Esophagus squamous epithelium (tissue), 5 donors: ENCODE results near the gene OCA2. TPM values are rescaled to one million over a fixed set of nuclear protein-coding genes. Genes with fewer than 3 reads are reported as not detected.
"Not testable (repeated sequence)": the region's sequence is repeated elsewhere in the genome, so short reads cannot be mapped to it uniquely, and the experiment has no call there.

ENCODE experiments used
- DNase-seq: peaks from one replicate; lab custom pipeline; 2025; lab: John Stamatoyannopoulos, UW
- H3K27ac ChIP-seq, 4 donors: fragments of 200-600 bp; sonication (generic); one replicate each; pipeline ENCODE4 v1.5.1; 2016 to 2019; ENCODE audit warnings: mild to moderate bottlenecking in 1 of 4
- H3K27me3 ChIP-seq, 4 donors: fragments of 200-600 bp; sonication (generic); 1 replicate in 3 of 4; 2 replicates in 1 of 4; pipeline versions ENCODE4 v1.5.1 to v1.6.0; 2017 to 2021; ENCODE audit warnings: antibody characterized with exemption in 1 of 4
- H3K36me3 ChIP-seq, 3 donors: fragments of 200-600 bp; sonication (generic); one replicate each; pipeline ENCODE4 v1.5.1; 2016 to 2019
- H3K4me1 ChIP-seq, 3 donors: fragments of 200-600 bp; sonication (generic); one replicate each; pipeline ENCODE4 v1.5.1; 2017 to 2019
- H3K4me3 ChIP-seq, 4 donors: fragments of 200-600 bp; sonication (generic); 1 replicate in 3 of 4; 2 replicates in 1 of 4; pipeline ENCODE4 v1.5.1; 2016 to 2019; ENCODE audit warnings: mild to moderate bottlenecking in 2 of 4, moderate library complexity in 1 of 4
- H3K9me3 ChIP-seq, 3 donors: fragments of 200-600 bp; sonication (generic); one replicate each; pipeline ENCODE4 v1.5.1; 2016 to 2019
- CTCF ChIP-seq, 6 experiments: fragments of 450-650 bp in 4 of 6; fragments of 200-600 bp in 2 of 6; sonication (generic) in 2 of 6; IDR thresholded peaks; one replicate each; pipeline ENCODE4 v1.5.1; 2016 to 2019; ENCODE audit warnings: antibody characterized with exemption in 6 of 6, mild to moderate bottlenecking in 4 of 6, moderate library complexity in 4 of 6
- POLR2A ChIP-seq, 4 donors: fragments of 450-650 bp; IDR thresholded peaks; one replicate each; pipeline ENCODE4 v1.6.1; 2017; ENCODE audit warnings: antibody characterized with exemption in 4 of 4, mild to moderate bottlenecking in 4 of 4, moderate library complexity in 3 of 4
- WGBS, 2 donors: methylation state at CpG; one replicate each; pipeline ENCODE4 v1.1.5; 2018; 5-methylcytosine and 5-hydroxymethylcytosine counted together
- intact Hi-C: fragments of 100-400 bp; cut with DNase I; formaldehyde crosslinking; loops from one replicate; pipeline ENCODE4 v1.15.0; 2022
- total RNA-seq, 4 donors: library from RNA; depleted of rRNA; stranded (reverse); fragments of >200 nt; gene quantifications; one replicate each; pipeline ENCODE4 v1.1.0, GENCODE V29; 2016
- donor health status: DM: yes; HTN: yes; CAD: no.

OCA2 gene
- total RNA-seq, result 1 to 10 TPM; 1.7 to 5.5 (median 4.6) TPM

- Histone ChIP-seq H3K27me3 (peaks cover 0 to 70% (median 0%) of the 10 kb centered on the region in 4 donors), H3K36me3 (no peaks in the 10 kb centered on the region), H3K27ac (peak within 1 kb of the TSS; percentile 42 to 66 (median 53)), H3K4me1 (peaks cover 35 to 60% (median 39%) of the 10 kb centered on the region in 3 donors), H3K4me3 (peak within 1 kb of the TSS; percentile 17 to 61 (median 33)), H3K9me3 (no peaks in the 10 kb centered on the region)
- DNase-seq, result no peak
- intact Hi-C loops, result no loop called here
- TF ChIP-seq POLR2A (IDR thresholded peaks at IDR 0.05) (no peak), CTCF (IDR thresholded peaks at IDR 0.05) (peak in 1 of 6 experiments; percentile 24)
- WGBS, 2 donors, result 13 to 23% methylated on average over 3 to 9 of the region's 52 CpGs
Observed at GRCh38 chr15:28098766-28099554, at the start of gene OCA2. Gene OCA2 (minus strand): TSS chr15:28099315. CDS start chr15:28081874, 17,441 bp downstream.

DNA sequence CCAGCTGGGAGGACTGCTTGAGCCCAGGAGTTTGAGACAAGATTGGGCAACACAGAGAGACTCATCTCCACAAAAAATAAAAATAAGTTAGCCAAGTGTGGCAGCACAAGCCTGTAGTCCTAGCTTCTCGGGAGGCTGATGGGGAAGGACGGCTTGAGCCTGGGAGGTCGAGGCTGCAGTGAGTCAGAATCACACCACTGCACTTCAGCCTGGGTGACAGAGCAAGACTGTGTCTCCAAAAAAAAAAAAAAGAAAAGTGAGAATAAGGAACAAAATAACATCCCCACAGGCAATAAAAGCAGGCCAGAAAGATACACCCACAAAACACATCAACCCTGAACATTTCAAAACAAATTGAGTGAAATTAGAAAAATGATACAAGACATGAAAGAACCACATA lies 48.7 kb upstream of the OCA2 start:
- WGBS, 2 donors, result 83 to 84% methylated on average over 3 of the region's 3 CpGs
- Histone ChIP-seq H3K4me3 (no peak overlapping the region), H3K9me3 (peaks cover 0 to 14% (median 0%) of the 10 kb centered on the region in 3 donors), H3K27me3 (no peaks in the 10 kb centered on the region), H3K4me1 (no peaks in the 10 kb centered on the region), H3K27ac (no peak overlapping the region), H3K36me3 (peaks cover 0 to 68% (median 6%) of the 10 kb centered on the region in 3 donors)
- DNase-seq, result no peak
- intact Hi-C loops, result no loop called here
- TF ChIP-seq POLR2A (IDR thresholded peaks at IDR 0.05) (no peak), CTCF (IDR thresholded peaks at IDR 0.05) (no peak)

- 82 to 83% methylated on average over 4 of the region's 4 CpGs for WGBS, 2 donors
- intact Hi-C loops, H3K27ac ChIP-seq, H3K27me3 ChIP-seq, H3K4me3 ChIP-seq, H3K4me1 ChIP-seq, DNase-seq: not testable (repeated sequence)
- peaks cover 0 to 14% (median 0%) of the 10 kb centered on the region in 3 donors for H3K9me3 ChIP-seq
- H3K36me3 ChIP-seq, result peaks cover 0 to 68% (median 7%) of the 10 kb centered on the region in 3 donors
Observed at GRCh38 chr15:28145419-28145818, 46.3 kb upstream of the OCA2 start.

DNA sequence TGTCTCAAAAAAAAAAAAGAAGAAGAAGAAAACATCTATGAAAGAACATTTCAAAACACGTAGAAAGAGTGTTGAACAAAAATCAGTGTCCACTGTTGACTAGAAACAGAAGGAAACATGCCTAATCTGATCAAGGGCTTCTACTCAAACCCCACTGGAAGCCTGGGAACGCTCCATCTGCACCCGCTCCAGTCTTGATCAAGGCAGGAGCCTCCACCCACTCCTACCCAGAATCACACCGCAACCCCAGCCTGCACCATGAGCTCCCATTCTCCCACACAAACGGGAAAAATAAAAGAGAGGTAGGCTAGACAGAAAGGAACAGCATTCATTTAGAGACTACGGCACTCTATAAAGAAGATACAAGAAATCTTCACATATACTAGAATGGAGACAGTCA lies 40.9 kb upstream of the OCA2 start:
- Histone ChIP-seq H3K4me3 (no peak overlapping the region), H3K9me3 (no peaks in the 10 kb centered on the region), H3K27ac (no peak overlapping the region), H3K4me1 (no peaks in the 10 kb centered on the region), H3K27me3 (no peaks in the 10 kb centered on the region), H3K36me3 (peaks cover 0 to 79% (median 13%) of the 10 kb centered on the region in 3 donors)
- WGBS, 2 donors, result 90 to 93% methylated on average over 6 of the region's 6 CpGs
- intact Hi-C loops, result no loop called here
- DNase-seq, result no peak
- no peak for TF ChIP-seq CTCF (IDR thresholded peaks at IDR 0.05)

DNA sequence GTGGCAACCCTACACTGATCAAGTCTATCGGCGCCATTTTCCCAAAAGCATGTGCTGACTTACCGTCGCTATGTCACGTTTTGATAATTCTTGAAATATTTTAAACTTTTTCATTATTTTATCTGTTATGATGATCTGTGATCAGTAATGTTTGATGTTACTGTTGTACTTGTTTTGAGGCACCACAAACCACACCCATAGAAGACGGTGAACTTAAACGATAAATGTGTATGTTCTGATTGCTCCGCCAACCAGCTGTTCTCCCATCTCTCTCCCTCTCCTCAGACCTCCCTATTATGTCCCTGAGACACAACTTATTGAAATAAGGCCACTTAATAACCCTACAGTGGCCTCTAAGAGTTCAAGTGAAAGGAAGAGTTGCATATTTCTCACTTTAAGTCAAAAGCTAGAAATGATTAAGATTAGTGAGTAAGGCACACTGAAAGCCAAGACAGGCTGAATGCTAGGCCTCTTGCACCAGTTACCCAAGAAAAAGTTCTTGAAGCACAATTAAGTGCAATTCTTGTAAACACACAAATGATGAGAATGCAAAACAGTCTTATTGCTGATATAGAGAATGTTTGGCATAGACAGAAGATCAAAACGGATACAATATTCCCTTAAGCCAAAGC lies 38.4 kb upstream of the OCA2 start:
- H3K27me3 ChIP-seq, intact Hi-C loops, DNase-seq, H3K9me3 ChIP-seq, H3K4me1 ChIP-seq, H3K27ac ChIP-seq, H3K4me3 ChIP-seq: not testable (repeated sequence)
- H3K36me3 ChIP-seq, result peaks cover 0 to 73% (median 14%) of the 10 kb centered on the region in 3 donors
- WGBS, 2 donors, result 77 to 83% methylated on average over 9 of the region's 9 CpGs

DNA sequence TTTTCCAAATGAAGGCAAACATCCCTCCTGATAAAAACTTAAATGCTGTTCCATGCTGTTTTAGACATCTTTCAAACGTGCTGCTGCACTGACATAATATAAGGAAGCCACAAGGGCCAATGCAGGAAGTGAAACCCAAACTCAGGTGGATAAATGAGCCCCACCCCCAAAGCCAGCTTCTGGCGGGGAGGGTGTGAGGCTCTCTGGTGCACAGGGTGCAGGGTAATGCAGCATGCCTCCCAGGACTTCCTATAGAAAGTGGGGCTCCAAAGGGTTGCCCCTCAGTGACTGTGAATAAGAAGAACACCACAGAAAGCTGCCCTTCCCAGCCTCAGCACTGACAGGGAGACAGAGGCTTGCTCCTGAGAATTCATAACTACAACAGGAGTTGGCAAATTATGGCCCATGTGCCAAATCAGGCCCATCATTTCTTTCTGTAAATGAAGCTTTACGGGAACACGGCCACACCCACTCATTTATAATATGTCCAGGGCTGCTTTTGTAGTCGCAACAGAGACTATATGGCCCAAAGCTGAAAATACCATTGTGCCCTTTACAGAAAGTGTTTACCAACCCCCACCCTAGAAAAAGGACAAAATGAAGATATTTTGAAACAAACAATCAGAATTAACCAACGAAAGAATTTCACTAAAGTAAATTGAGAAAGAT lies 37.3 kb upstream of the OCA2 start:
- H3K27ac ChIP-seq, intact Hi-C loops, H3K9me3 ChIP-seq, H3K4me1 ChIP-seq, H3K27me3 ChIP-seq, H3K4me3 ChIP-seq, DNase-seq: not testable (repeated sequence)
- WGBS, 2 donors, result 56 to 66% methylated on average over 5 to 6 of the region's 6 CpGs
- H3K36me3 ChIP-seq, result peaks cover 8 to 73% (median 14%) of the 10 kb centered on the region in 3 donors
